Heart right ventricle (tissue), 16 donors: ENCODE results near the gene ABCA12. TPM values are rescaled to one million over a fixed set of nuclear protein-coding genes. Genes with fewer than 3 reads are reported as not detected.

Source experiments
- ATAC-seq, 8 donors: fragments of 200-7000 bp; cut with Tn5 transposase; one replicate each; pipeline ENCODE4 v1.9.1; 2020; ENCODE audit warnings: mild to moderate bottlenecking in 8 of 8, moderate library complexity in 8 of 8, moderate number of reproducible peaks in 1 of 8
- DNase-seq, 2 donors: peaks; one replicate each; pipeline ENCODE4 v3.0.0-alpha.2; 2020
- H3K27ac ChIP-seq, 10 donors: fragments of 200-600 bp; sonication (generic) in 2 of 10; one replicate each; pipeline versions ENCODE4 v1.5.0 to v1.8.0; 2020 to 2022; ENCODE audit warnings: mild to moderate bottlenecking in 3 of 10
- H3K27me3 ChIP-seq, 7 donors: fragments of 200-600 bp; one replicate each; pipeline ENCODE4 v1.8.0; 2021 to 2022; ENCODE audit warnings: mild to moderate bottlenecking in 2 of 7
- H3K36me3 ChIP-seq, 9 donors: fragments of 200-600 bp; sonication (generic) in 1 of 9; one replicate each; pipeline versions ENCODE4 v1.5.0 to v1.8.0; 2020 to 2022; ENCODE audit warnings: mild to moderate bottlenecking in 2 of 9
- H3K4me1 ChIP-seq, 9 donors: fragments of 200-600 bp; sonication (generic) in 1 of 9; one replicate each; pipeline versions ENCODE4 v1.5.0 to v1.8.0; 2020 to 2022; ENCODE audit warnings: mild to moderate bottlenecking in 4 of 9
- H3K4me3 ChIP-seq, 10 donors: fragments of 200-600 bp; sonication (generic) in 2 of 10; one replicate each; pipeline versions ENCODE4 v1.5.0 to v1.8.0; 2020 to 2022; ENCODE audit warnings: mild to moderate bottlenecking in 7 of 10, moderate library complexity in 2 of 10
- H3K9me3 ChIP-seq, 11 donors: fragments of 200-600 bp in 10 of 11; sonication (generic) in 2 of 11; one replicate each; pipeline versions ENCODE4 v1.5.0 to v1.8.0; 2013 to 2022; ENCODE audit warnings: mild to moderate bottlenecking in 2 of 11, control low read depth in 1 of 11, moderate library complexity in 1 of 11
- WGBS, 2 donors: extraction: QIAGEN DNeasy Blood & Tissue Kit; methylation state at CpG; one replicate each; pipeline ENCODE4 v1.1.7; 2013; ENCODE audit warnings: inconsistent platforms in 1 of 2; 5-methylcytosine and 5-hydroxymethylcytosine counted together
- intact Hi-C, 10 donors: fragments of 100-400 bp; cut with DNase I; formaldehyde crosslinking; loops; one replicate each; pipeline versions ENCODE4 v1.11.1 to v1.14.2; 2022
- polyA plus RNA-seq, 2 donors: library from polyadenylated mRNA; stranded (reverse); fragments of 200-250 nt; gene quantifications; one replicate each; pipeline ENCODE4 v1.2.3, GENCODE V29; 2013
- total RNA-seq, 10 donors: library from RNA; stranded (reverse); fragmentation: NEBNext Ultra II Directional in 3 of 10; extraction: Animal tissue kit (Norgen Biotek cat#: 25700) in 3 of 10; gene quantifications; one replicate each; pipeline versions ENCODE4 v1.2.1 to v1.2.4, GENCODE V29; 2021 to 2023
- TF ChIP-seq, protein P1 (sequence below), 9 donors: fragments of 200-600 bp; sonication (generic) in 2 of 9; IDR thresholded peaks; one replicate each; pipeline versions ENCODE4 v1.5.0 to v1.8.0; 2021 to 2022; ENCODE audit warnings: antibody characterized with exemption in 9 of 9, mild to moderate bottlenecking in 5 of 9, moderate library complexity in 1 of 9
- donor health status: Arrhythmogenic right ventricular cardiomyopathy.
- donor health status: ischemic (EF 13 %, LVEDD 7.1; RV severe dilation, severe dysfunction).
- donor health status: healthy with polysubstance abuse.
- donor health status: DM: no; HTN: yes; CAD: no.
- donor health status: DM: no; HTN: no; CAD: no.
- donor health status: ischemic (EF 25% LVEDD 6.9; RV normal size, moderate dysfunction).
- donor health status: ischemic (EF 25% LVEDD 5.7; RV mildly dilated, moderate dysfunction).
- donor health status: healthy.
- donor health status: DM: yes; HTN: yes; CAD: no.
- donor health status: Ischemic cardiomyopathy.
- donor health status: ischemic (EF 35%, LVEDD 5.7; RV mildly dilated, moderate dysfunction).
- donor health status: nonischemic (EF 11% LVEDD 7.7; RV severe dilation, severe dysfunction).
- donor health status: DM: yes; HTN: yes; CAD: no.
- donor health status: PGD.
- donor health status: ischemic (EF 29% LVEDD 5.4; RV normal size, mild dysfunction).
- donor health status: nonischemic (EF 23%, LVEDD 6.1; RV moderate dilation, normal function).

ABCA12 gene
- total and polyA plus RNA-seq, 12 donors = 0.02 TPM; not detected in 11

- TF ChIP-seq, protein P1, sequence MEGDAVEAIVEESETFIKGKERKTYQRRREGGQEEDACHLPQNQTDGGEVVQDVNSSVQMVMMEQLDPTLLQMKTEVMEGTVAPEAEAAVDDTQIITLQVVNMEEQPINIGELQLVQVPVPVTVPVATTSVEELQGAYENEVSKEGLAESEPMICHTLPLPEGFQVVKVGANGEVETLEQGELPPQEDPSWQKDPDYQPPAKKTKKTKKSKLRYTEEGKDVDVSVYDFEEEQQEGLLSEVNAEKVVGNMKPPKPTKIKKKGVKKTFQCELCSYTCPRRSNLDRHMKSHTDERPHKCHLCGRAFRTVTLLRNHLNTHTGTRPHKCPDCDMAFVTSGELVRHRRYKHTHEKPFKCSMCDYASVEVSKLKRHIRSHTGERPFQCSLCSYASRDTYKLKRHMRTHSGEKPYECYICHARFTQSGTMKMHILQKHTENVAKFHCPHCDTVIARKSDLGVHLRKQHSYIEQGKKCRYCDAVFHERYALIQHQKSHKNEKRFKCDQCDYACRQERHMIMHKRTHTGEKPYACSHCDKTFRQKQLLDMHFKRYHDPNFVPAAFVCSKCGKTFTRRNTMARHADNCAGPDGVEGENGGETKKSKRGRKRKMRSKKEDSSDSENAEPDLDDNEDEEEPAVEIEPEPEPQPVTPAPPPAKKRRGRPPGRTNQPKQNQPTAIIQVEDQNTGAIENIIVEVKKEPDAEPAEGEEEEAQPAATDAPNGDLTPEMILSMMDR (IDR thresholded peaks at IDR 0.05) = no peak
- no peak overlapping the region for H3K27ac ChIP-seq
- H3K36me3 ChIP-seq = no peaks in the 10 kb centered on the region
- no peak overlapping the region for H3K4me3 ChIP-seq
- no peaks in the 10 kb centered on the region for H3K4me1 ChIP-seq
- H3K27me3 ChIP-seq = no peaks in the 10 kb centered on the region
- DNase-seq (no peak), ATAC-seq (no peak)
- 87 to 92% methylated on average over 3 of the region's 3 CpGs for WGBS, 2 donors
- H3K9me3 ChIP-seq = peaks cover 0 to 12% (median 0%) of the 10 kb centered on the region in 11 donors
- intact Hi-C loops = no loop called here
Observed at GRCh38 chr2:215038421-215038820, 100.0 kb downstream of the ABCA12 start.

- H3K36me3 ChIP-seq = no peaks in the 10 kb centered on the region
- H3K27me3 ChIP-seq = no peaks in the 10 kb centered on the region
- ATAC-seq (no peak), DNase-seq (no peak)
- H3K4me1 ChIP-seq = no peaks in the 10 kb centered on the region
- intact Hi-C loops = no loop called here
- TF ChIP-seq, protein P1 (IDR thresholded peaks at IDR 0.05) = no peak
- peaks cover 0 to 3% (median 0%) of the 10 kb centered on the region in 11 donors for H3K9me3 ChIP-seq
- no peak overlapping the region for H3K27ac ChIP-seq
- H3K4me3 ChIP-seq = no peak overlapping the region
- WGBS, 2 donors = 65 to 87% methylated on average over 1 of the region's 1 CpG
Observed at GRCh38 chr2:215036314-215036713, 102.1 kb downstream of the ABCA12 start.

GRCh38 chr2:215034154-215034553 lies 104.3 kb downstream of the ABCA12 start:
- H3K4me1 ChIP-seq = no peaks in the 10 kb centered on the region
- no peaks in the 10 kb centered on the region for H3K36me3 ChIP-seq
- no peak overlapping the region for H3K4me3 ChIP-seq
- no peaks in the 10 kb centered on the region for H3K9me3 ChIP-seq
- no peak for DNase-seq
- intact Hi-C loops = no loop called here
- TF ChIP-seq, protein P1 (IDR thresholded peaks at IDR 0.05) = no peak
- no peak for ATAC-seq
- 57 to 59% methylated on average over 3 of the region's 3 CpGs for WGBS, 2 donors
- no peak overlapping the region for H3K27ac ChIP-seq
- no peaks in the 10 kb centered on the region for H3K27me3 ChIP-seq

DNA sequence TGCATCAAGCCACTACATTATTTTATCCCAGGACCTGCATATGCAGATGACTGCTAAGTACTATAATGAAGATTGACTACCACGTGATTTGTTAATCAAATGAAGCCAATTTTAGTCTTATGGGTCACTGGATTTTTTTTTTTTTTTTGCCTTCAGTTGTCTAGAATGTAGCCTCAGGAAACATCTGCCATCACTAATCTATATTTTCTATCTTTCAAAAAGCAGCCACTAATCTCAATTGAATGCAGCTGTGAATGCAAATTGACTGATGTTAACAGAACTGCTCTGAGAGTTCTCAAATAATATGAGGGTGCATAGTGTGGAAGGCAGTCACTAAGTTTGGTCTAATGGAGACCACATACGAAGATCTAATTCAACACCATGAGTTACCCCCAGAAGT lies 106.3 kb downstream of the ABCA12 start:
- Histone ChIP-seq H3K36me3 (no peaks in the 10 kb centered on the region), H3K4me1 (no peaks in the 10 kb centered on the region), H3K9me3 (no peaks in the 10 kb centered on the region), H3K4me3 (no peak overlapping the region), H3K27me3 (no peaks in the 10 kb centered on the region), H3K27ac (no peak overlapping the region)
- DNase-seq (no peak), ATAC-seq (no peak)
- TF ChIP-seq, protein P1 (IDR thresholded peaks at IDR 0.05) = no peak
- WGBS, 2 donors = 68 to 78% methylated on average over 2 of the region's 2 CpGs
- intact Hi-C loops = no loop called here
